ENCODE results near the gene NOL9. TPM values are rescaled to one million over a fixed set of nuclear protein-coding genes. Genes with fewer than 3 reads are reported as not detected.

NOL9 gene
- total RNA-seq, 2 experiments from 2014 or later, result 39.7 to 40.4 TPM

- Mint-ChIP-seq H3K27me3 (no peaks in the 10 kb centered on the region), H3K4me1 (ENCODE audit: low read depth) (no peaks in the 10 kb centered on the region), H3K4me3 (no peak overlapping the region), H3K27ac (no peak overlapping the region), H3K36me3 (ENCODE audit: low read depth) (no peaks in the 10 kb centered on the region), H3K9me3 (no peaks in the 10 kb centered on the region)
- ATAC-seq, result no peak
- intact Hi-C loops (cut with micrococcal nuclease), result no loop called here
- no peak for DNase-seq
- TF ChIP-seq CTCF (IDR thresholded peaks at IDR 0.05), result no peak
- ChIA-PET POLR2A (interaction anchor here (0.6 kb wide), 1 partner anchor 16 kb away, joined by 3 read pairs; the partner anchor contains the start of gene PLEKHG5), CTCF (interaction anchor here (0.6 to 1.3 kb wide), 3 partner anchors 17 to 47 kb away, joined by 3 to 5 read pairs (median 4); partner anchors contain the start of genes NOL9 and TAS1R1)
Measured at GRCh38 chr1:6507037-6507428, 47.3 kb downstream of the NOL9 start.

- Mint-ChIP-seq H3K27ac (no peak overlapping the region), H3K4me1 (ENCODE audit: low read depth) (no peaks in the 10 kb centered on the region), H3K4me3 (no peak overlapping the region), H3K27me3 (no peaks in the 10 kb centered on the region), H3K36me3 (ENCODE audit: low read depth) (no peaks in the 10 kb centered on the region), H3K9me3 (no peaks in the 10 kb centered on the region)
- intact Hi-C loops (cut with micrococcal nuclease), result no loop called here
- ChIA-PET CTCF (interaction anchor here (0.6 to 1.3 kb wide), 3 partner anchors 16 to 23 kb away, joined by 3 to 4 read pairs (median 3); no protein-coding TSS in a partner anchor), POLR2A (interaction anchor here (0.6 to 1.2 kb wide), 3 partner anchors 15 to 40 kb away, joined by 3 read pairs; partner anchors contain the start of gene PLEKHG5)
- ATAC-seq, result no peak
- no peak for TF ChIP-seq CTCF (IDR thresholded peaks at IDR 0.05)
- no peak for DNase-seq
Measured at GRCh38 chr1:6506210-6507036, 47.9 kb downstream of the NOL9 start.

GRCh38 chr1:6505367-6506209 is 48.7 kb downstream of the NOL9 start:
- Mint-ChIP-seq H3K4me3 (no peak overlapping the region), H3K27me3 (peaks cover 4% of the 10 kb centered on the region), H3K9me3 (no peaks in the 10 kb centered on the region), H3K27ac (no peak overlapping the region), H3K36me3 (ENCODE audit: low read depth) (no peaks in the 10 kb centered on the region), H3K4me1 (ENCODE audit: low read depth) (no peaks in the 10 kb centered on the region)
- DNase-seq (no peak), ATAC-seq (no peak)
- ChIA-PET POLR2A (interaction anchor here (0.7 to 1.2 kb wide), 3 partner anchors 11 to 39 kb away, joined by 3 to 4 read pairs (median 3); no protein-coding TSS in a partner anchor), CTCF (interaction anchor here (0.6 to 1.3 kb wide), 2 partner anchors 18 to 22 kb away, joined by 3 to 4 read pairs; no protein-coding TSS in a partner anchor)
- TF ChIP-seq CTCF (IDR thresholded peaks at IDR 0.05), result no peak
- intact Hi-C loops (cut with micrococcal nuclease), result no loop called here

- intact Hi-C loops (cut with micrococcal nuclease), result no loop called here
- Mint-ChIP-seq H3K4me1 (ENCODE audit: low read depth) (no peaks in the 10 kb centered on the region), H3K27me3 (peaks cover 4% of the 10 kb centered on the region), H3K36me3 (ENCODE audit: low read depth) (no peaks in the 10 kb centered on the region), H3K27ac (no peak overlapping the region), H3K4me3 (no peak overlapping the region), H3K9me3 (no peaks in the 10 kb centered on the region)
- ChIA-PET CTCF (no interaction called here), POLR2A (interaction anchor here (0.7 kb wide), 1 partner anchor 12 kb away, joined by 4 read pairs; no protein-coding TSS in a partner anchor)
- ATAC-seq, result no peak
- TF ChIP-seq CTCF (IDR thresholded peaks at IDR 0.05), result no peak
- no peak for DNase-seq
Measured at GRCh38 chr1:6504887-6505286, 49.4 kb downstream of the NOL9 start.
